ENCODE results near the gene ANKDD1B. TPM values are rescaled to one million over a fixed set of nuclear protein-coding genes. Genes with fewer than 3 reads are reported as not detected.

Gene ANKDD1B
- total and polyA plus RNA-seq, 3 donors from 2014 or later, result 1.2 to 8.1 (median 1.3) TPM

GRCh38 chr5:75620184-75620959 is 9.1 kb downstream of the ANKDD1B start:
- Histone ChIP-seq H3K9me3 (no peaks in the 10 kb centered on the region), H3K27ac (no peak overlapping the region), H3K4me3 (no peak overlapping the region), H3K27me3 (no peaks in the 10 kb centered on the region), H3K36me3 (ENCODE audit: low read depth, missing control alignments) (no peaks in the 10 kb centered on the region), H3K4me1 (peaks cover 15% of the 10 kb centered on the region)
- 70 to 76% methylated on average over 4 of the region's 4 CpGs for WGBS, 2 donors
- DNase-seq, result no peak
- no peak for TF ChIP-seq POLR2A (IDR thresholded peaks at IDR 0.05)
- TF ChIP-seq CTCF (IDR thresholded peaks at IDR 0.05), result no peak
- intact Hi-C loops (cut with DNase I; ENCODE audit: low total_unique reads), result no loop called here

GRCh38 chr5:75622564-75622963 is 11.3 kb downstream of the ANKDD1B start:
- H3K36me3 ChIP-seq (ENCODE audit: low read depth, missing control alignments), result no peaks in the 10 kb centered on the region
- no peak overlapping the region for H3K4me3 ChIP-seq
- peaks cover under 1% of the 10 kb centered on the region for H3K4me1 ChIP-seq
- no peak overlapping the region for H3K27ac ChIP-seq
- no peaks in the 10 kb centered on the region for H3K27me3 ChIP-seq
- WGBS, 2 donors, result 90 to 95% methylated on average over 4 of the region's 4 CpGs
- no peak for DNase-seq
- TF ChIP-seq CTCF (IDR thresholded peaks at IDR 0.05), result no peak
- TF ChIP-seq POLR2A (IDR thresholded peaks at IDR 0.05), result no peak
- intact Hi-C loops (cut with DNase I; ENCODE audit: low total_unique reads), result no loop called here
- H3K9me3 ChIP-seq, result no peaks in the 10 kb centered on the region

GRCh38 chr5:75623846-75624245 is 12.6 kb downstream of the ANKDD1B start:
- Histone ChIP-seq H3K4me3 (no peak overlapping the region), H3K27me3 (no peaks in the 10 kb centered on the region), H3K36me3 (ENCODE audit: low read depth, missing control alignments) (no peaks in the 10 kb centered on the region), H3K4me1 (no peaks in the 10 kb centered on the region), H3K9me3 (no peaks in the 10 kb centered on the region), H3K27ac (no peak overlapping the region)
- no peak for DNase-seq
- TF ChIP-seq POLR2A (IDR thresholded peaks at IDR 0.05), result no peak
- TF ChIP-seq CTCF (IDR thresholded peaks at IDR 0.05), result no peak
- intact Hi-C loops (cut with DNase I; ENCODE audit: low total_unique reads), result no loop called here

GRCh38 chr5:75626959-75627358 is 15.7 kb downstream of the ANKDD1B start:
- intact Hi-C loops (cut with DNase I; ENCODE audit: low total_unique reads), result no loop called here
- no peaks in the 10 kb centered on the region for H3K36me3 ChIP-seq (ENCODE audit: low read depth, missing control alignments)
- TF ChIP-seq POLR2A (IDR thresholded peaks at IDR 0.05) (no peak), CTCF (IDR thresholded peaks at IDR 0.05) (no peak)
- no peaks in the 10 kb centered on the region for H3K4me1 ChIP-seq
- no peak for DNase-seq
- no peaks in the 10 kb centered on the region for H3K27me3 ChIP-seq
- H3K9me3 ChIP-seq, result no peaks in the 10 kb centered on the region
- H3K4me3 ChIP-seq, result no peak overlapping the region
- no peak overlapping the region for H3K27ac ChIP-seq

- 97 to 100% methylated on average over 1 of the region's 1 CpG for WGBS, 2 donors
- no peaks in the 10 kb centered on the region for H3K36me3 ChIP-seq (ENCODE audit: low read depth, missing control alignments)
- no peaks in the 10 kb centered on the region for H3K9me3 ChIP-seq
- H3K27me3 ChIP-seq, result no peaks in the 10 kb centered on the region
- H3K27ac ChIP-seq, result no peak overlapping the region
- H3K4me1 ChIP-seq, result no peaks in the 10 kb centered on the region
- no peak for DNase-seq
- intact Hi-C loops (cut with DNase I; ENCODE audit: low total_unique reads), result no loop called here
- TF ChIP-seq CTCF (IDR thresholded peaks at IDR 0.05), result no peak
- TF ChIP-seq POLR2A (IDR thresholded peaks at IDR 0.05), result no peak
- H3K4me3 ChIP-seq, result no peak overlapping the region
Observed at GRCh38 chr5:75627801-75628200, 16.5 kb downstream of the ANKDD1B start.

All from testis (tissue), 3 donors.